Neural cell (in vitro differentiated cells): ENCODE results near the gene UVRAG. TPM values are rescaled to one million over a fixed set of nuclear protein-coding genes. Genes with fewer than 3 reads are reported as not detected.

Source experiments
- H2AFZ ChIP-seq: fragments of 200-600, 300-800 bp; sonication (generic), shearing (Covaris generic); 2 replicates; pipeline ENCODE4 v1.6.0; 2014; ENCODE audit warnings: low read depth, mild to moderate bottlenecking, antibody characterized with exemption, low read length, moderate library complexity
- H3F3A ChIP-seq: fragments of 200-600 bp; shearing (Covaris generic); 2 replicates; pipeline ENCODE4 v1.6.1; 2016; ENCODE audit warnings: mild to moderate bottlenecking, moderate library complexity, mixed read lengths, antibody characterized with exemption, low read length; ENCODE audit not compliant: insufficient read depth, poor library complexity, severe bottlenecking
- H3K27ac ChIP-seq: fragments of 200-600, 300-800 bp; sonication (generic), shearing (Covaris generic); 2 replicates; pipeline ENCODE4 v1.5.1; 2014; ENCODE audit warnings: mild to moderate bottlenecking, low read length, moderate library complexity
- H3K27me3 ChIP-seq: fragments of 300-800, 200-600 bp; sonication (generic), shearing (Covaris generic); 2 replicates; pipeline ENCODE4 v1.6.0; 2014; ENCODE audit warnings: mild to moderate bottlenecking, low read depth, low read length, moderate library complexity; ENCODE audit not compliant: insufficient read depth
- H3K36me3 ChIP-seq: fragments of 300-800, 200-600 bp; sonication (generic), shearing (Covaris generic); 2 replicates; pipeline ENCODE4 v1.5.1; 2014; ENCODE audit warnings: mild to moderate bottlenecking, antibody characterized with exemption, low read length, moderate library complexity; ENCODE audit not compliant: insufficient read depth
- H3K4me2 ChIP-seq: fragments of 300-800, 200-600 bp; sonication (generic), shearing (Covaris generic); 2 replicates; pipeline ENCODE4 v1.6.0; 2014; ENCODE audit warnings: mild to moderate bottlenecking, low read length
- H3K4me3 ChIP-seq: fragments of 300-800, 200-600 bp; sonication (generic), shearing (Covaris generic); 2 replicates; pipeline ENCODE4 v1.5.1; 2014; ENCODE audit warnings: mild to moderate bottlenecking, low read length, moderate library complexity
- H3K79me2 ChIP-seq: fragments of 200-600 bp; shearing (Covaris generic); replicated peaks from 2 replicates; pipeline ENCODE4 v1.6.0; 2014; ENCODE audit warnings: mild to moderate bottlenecking, low read length, moderate library complexity; ENCODE audit not compliant: insufficient read depth
- H3K9ac ChIP-seq: fragments of 300-800, 200-600 bp; sonication (generic), shearing (Covaris generic); 2 replicates; pipeline ENCODE4 v1.6.1; 2016; ENCODE audit warnings: mild to moderate bottlenecking, low read length, mixed read lengths
- H3K9me2 ChIP-seq: fragments of 200-600 bp; shearing (Covaris generic); 2 replicates; pipeline ENCODE4 v1.6.1; 2016; ENCODE audit warnings: mild to moderate bottlenecking, low read length, mixed read lengths; ENCODE audit not compliant: insufficient read depth
- H3K9me3 ChIP-seq: fragments of 200-600, 300-800 bp; sonication (generic), shearing (Covaris generic); 2 replicates; pipeline ENCODE4 v1.6.1; 2016; ENCODE audit warnings: mild to moderate bottlenecking, mixed run types, low read length, moderate library complexity, mixed read lengths
- H4K20me1 ChIP-seq: fragments of 200-600 bp; shearing (Covaris generic); 2 replicates; pipeline ENCODE4 v1.6.1; 2016; ENCODE audit warnings: mild to moderate bottlenecking, mixed run types; ENCODE audit not compliant: insufficient read depth
- CTCF ChIP-seq: fragments of 450-650 bp; IDR thresholded peaks from 2 replicates; pipeline ENCODE4 v1.5.1; 2014; ENCODE audit warnings: antibody characterized with exemption, mild to moderate bottlenecking, moderate library complexity; ENCODE audit not compliant: poor library complexity, severe bottlenecking
- EP300 ChIP-seq: fragments of 450-650 bp; conservative IDR thresholded peaks from 2 replicates; pipeline ENCODE4 v1.6.1; 2014; ENCODE audit warnings: antibody characterized with exemption, mild to moderate bottlenecking, moderate library complexity; ENCODE audit not compliant: poor library complexity, severe bottlenecking
- EZH2 ChIP-seq: fragments of 200-600, 300-800 bp; shearing (Covaris generic), sonication (generic); IDR thresholded peaks from 2 replicates; pipeline ENCODE4 v1.6.1; 2014; ENCODE audit warnings: antibody characterized with exemption, low read length, borderline replicate concordance, mild to moderate bottlenecking; ENCODE audit not compliant: insufficient read depth, poor library complexity, severe bottlenecking
- MXI1 ChIP-seq: fragments of 450-650 bp; conservative IDR thresholded peaks from 2 replicates; pipeline ENCODE4 v1.6.1; 2014; ENCODE audit warnings: antibody characterized with exemption, mild to moderate bottlenecking; ENCODE audit not compliant: poor library complexity, severe bottlenecking
- POLR2AphosphoS5 ChIP-seq: IDR thresholded peaks from 2 replicates; pipeline ENCODE4 v1.6.1; 2012
- RAD21 ChIP-seq: fragments of 450-650 bp; conservative IDR thresholded peaks from 2 replicates; pipeline ENCODE4 v1.6.1; 2014; ENCODE audit warnings: antibody characterized with exemption, mild to moderate bottlenecking, moderate library complexity
- REST ChIP-seq: IDR thresholded peaks from 2 replicates; pipeline ENCODE4 v1.6.1; 2012; ENCODE audit warnings: borderline replicate concordance
- SMC3 ChIP-seq: fragments of 450-650 bp; conservative IDR thresholded peaks from 2 replicates; pipeline ENCODE4 v1.6.1; 2014; ENCODE audit warnings: antibody characterized with exemption, mild to moderate bottlenecking, moderate library complexity; ENCODE audit not compliant: poor library complexity
- TAF1 ChIP-seq: IDR thresholded peaks from 2 replicates; pipeline ENCODE4 v1.6.1; 2012; ENCODE audit warnings: low read depth
- polyA plus RNA-seq: library from polyadenylated mRNA; depleted of rRNA; stranded (reverse); fragments of >200 nt; gene quantifications from 2 replicates; pipeline ENCODE4 v1.2.3, GENCODE V29; 2014

The UVRAG gene
- polyA plus RNA-seq, 1 donor from 2014 or later = 31.6 TPM

- Histone ChIP-seq H3K9ac (no peak overlapping the region), H3F3A (no peaks in the 10 kb centered on the region), H2AFZ (no peak overlapping the region), H4K20me1 (no peaks in the 10 kb centered on the region), H3K36me3 (peaks cover 4% of the 10 kb centered on the region), H3K27me3 (no peaks in the 10 kb centered on the region), H3K9me2 (no peaks in the 10 kb centered on the region), H3K9me3 (peaks cover 5% of the 10 kb centered on the region), H3K4me3 (no peak overlapping the region), H3K27ac (no peak overlapping the region), H3K79me2 (no peaks in the 10 kb centered on the region), H3K4me2 (no peak overlapping the region)
- no peak for TF ChIP-seq RAD21
- no peak for TF ChIP-seq REST
- TF ChIP-seq EP300 = no peak
These were observed 190.7 kb downstream of the UVRAG start for GRCh38 chr11:76005756-76006155.

- Histone ChIP-seq H3K9me3 (peaks cover 4% of the 10 kb centered on the region), H3K9ac (no peak overlapping the region), H3K27me3 (no peaks in the 10 kb centered on the region), H3K36me3 (peaks cover 4% of the 10 kb centered on the region), H3K9me2 (no peaks in the 10 kb centered on the region), H4K20me1 (no peaks in the 10 kb centered on the region), H2AFZ (no peak overlapping the region), H3K79me2 (no peaks in the 10 kb centered on the region), H3K27ac (no peak overlapping the region), H3F3A (no peaks in the 10 kb centered on the region), H3K4me3 (no peak overlapping the region), H3K4me2 (no peak overlapping the region)
- TF ChIP-seq EZH2 (no peak), POLR2AphosphoS5 (no peak), SMC3 (no peak), REST (no peak)
These were observed 192.2 kb downstream of the UVRAG start for GRCh38 chr11:76007166-76007565.

GRCh38 chr11:76008474-76008873 lies 193.5 kb downstream of the UVRAG start:
- no peak overlapping the region for H3K27ac ChIP-seq
- H2AFZ ChIP-seq = no peak overlapping the region
- no peaks in the 10 kb centered on the region for H3K9me3 ChIP-seq
- H3K79me2 ChIP-seq = no peaks in the 10 kb centered on the region
- H3K4me2 ChIP-seq = no peak overlapping the region
- H3F3A ChIP-seq = no peaks in the 10 kb centered on the region
- H3K36me3 ChIP-seq = peaks cover 4% of the 10 kb centered on the region
- TF ChIP-seq EZH2 (no peak), SMC3 (no peak), TAF1 (no peak), POLR2AphosphoS5 (no peak), MXI1 (no peak), CTCF (no peak), REST (no peak), RAD21 (no peak), EP300 (no peak)
- H3K4me3 ChIP-seq = no peak overlapping the region
- H4K20me1 ChIP-seq = no peaks in the 10 kb centered on the region
- H3K9ac ChIP-seq = no peak overlapping the region
- H3K27me3 ChIP-seq = no peaks in the 10 kb centered on the region
- H3K9me2 ChIP-seq = no peaks in the 10 kb centered on the region
